ENCODE results near the gene CLCN2. TPM values are rescaled to one million over a fixed set of nuclear protein-coding genes. Genes with fewer than 3 reads are reported as not detected.

The CLCN2 gene
- total RNA-seq, 2 experiments from 2014 or later: 3.0 to 3.6 TPM

DNA sequence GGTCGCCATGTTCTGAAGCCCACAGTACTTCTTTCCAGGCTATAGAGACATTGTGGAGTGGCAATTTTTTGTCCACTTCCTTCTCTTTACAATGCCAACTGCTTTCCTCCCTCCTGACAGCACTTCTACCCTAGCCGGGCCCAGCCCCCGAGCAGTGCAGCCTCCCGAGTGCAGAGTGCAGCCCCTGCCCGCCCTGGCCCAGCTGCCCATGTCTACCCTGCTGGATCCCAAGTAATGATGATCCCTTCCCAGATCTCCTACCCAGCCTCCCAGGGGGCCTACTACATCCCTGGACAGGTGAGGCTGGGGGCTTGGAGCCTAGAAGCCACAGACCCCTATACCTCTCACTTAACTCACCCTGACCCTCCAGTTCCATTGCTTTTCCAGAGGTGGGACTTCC, 44.2 kb downstream of the CLCN2 start:
- Mint-ChIP-seq H3K27ac (no peak overlapping the region), H3K27me3 (no peaks in the 10 kb centered on the region), H3K4me1 (peaks cover 41% of the 10 kb centered on the region), H3K9me3 (no peaks in the 10 kb centered on the region), H3K36me3 (ENCODE audit: low read depth) (peaks cover 40% of the 10 kb centered on the region), H3K4me3 (peak overlapping the region; percentile 83)
- POLR2A ChIA-PET: no interaction called here
- DNase-seq: no peak
- CTCF ChIA-PET: interaction anchor here (3.4 kb wide), 1 partner anchor 10 kb away, joined by 10 read pairs; no protein-coding TSS in a partner anchor

DNA sequence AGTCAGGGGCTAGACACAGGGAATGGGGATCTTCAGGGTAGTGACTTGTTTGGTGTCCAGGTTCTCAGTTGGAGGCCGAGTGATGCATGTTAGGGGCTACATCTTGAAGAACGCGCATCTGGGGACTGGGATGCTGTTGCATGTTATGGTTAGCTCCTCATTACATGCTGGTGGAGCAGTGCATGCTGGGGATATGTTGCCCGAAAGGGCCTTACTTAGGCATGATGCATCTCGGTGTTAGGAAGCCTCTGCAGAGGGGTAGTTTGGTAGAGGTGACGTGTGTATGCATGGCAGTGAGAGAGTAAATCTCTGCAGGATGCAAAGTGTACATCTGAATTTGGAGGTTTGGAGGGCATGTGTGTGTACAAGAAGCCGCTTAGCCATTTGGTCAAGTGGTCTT, 44.6 kb downstream of the CLCN2 start:
- H3K9me3 Mint-ChIP-seq: no peaks in the 10 kb centered on the region
- peaks cover 41% of the 10 kb centered on the region for H3K4me1 Mint-ChIP-seq
- H3K27ac Mint-ChIP-seq: peak overlapping the region; percentile 92
- peak overlapping the region; percentile 83 for H3K4me3 Mint-ChIP-seq
- CTCF ChIA-PET: interaction anchor here (3.4 kb wide), 1 partner anchor 10 kb away, joined by 10 read pairs; no protein-coding TSS in a partner anchor
- DNase-seq: no peak
- POLR2A ChIA-PET: no interaction called here
- peaks cover 39% of the 10 kb centered on the region for H3K36me3 Mint-ChIP-seq (ENCODE audit: low read depth)
- H3K27me3 Mint-ChIP-seq: no peaks in the 10 kb centered on the region

DNA sequence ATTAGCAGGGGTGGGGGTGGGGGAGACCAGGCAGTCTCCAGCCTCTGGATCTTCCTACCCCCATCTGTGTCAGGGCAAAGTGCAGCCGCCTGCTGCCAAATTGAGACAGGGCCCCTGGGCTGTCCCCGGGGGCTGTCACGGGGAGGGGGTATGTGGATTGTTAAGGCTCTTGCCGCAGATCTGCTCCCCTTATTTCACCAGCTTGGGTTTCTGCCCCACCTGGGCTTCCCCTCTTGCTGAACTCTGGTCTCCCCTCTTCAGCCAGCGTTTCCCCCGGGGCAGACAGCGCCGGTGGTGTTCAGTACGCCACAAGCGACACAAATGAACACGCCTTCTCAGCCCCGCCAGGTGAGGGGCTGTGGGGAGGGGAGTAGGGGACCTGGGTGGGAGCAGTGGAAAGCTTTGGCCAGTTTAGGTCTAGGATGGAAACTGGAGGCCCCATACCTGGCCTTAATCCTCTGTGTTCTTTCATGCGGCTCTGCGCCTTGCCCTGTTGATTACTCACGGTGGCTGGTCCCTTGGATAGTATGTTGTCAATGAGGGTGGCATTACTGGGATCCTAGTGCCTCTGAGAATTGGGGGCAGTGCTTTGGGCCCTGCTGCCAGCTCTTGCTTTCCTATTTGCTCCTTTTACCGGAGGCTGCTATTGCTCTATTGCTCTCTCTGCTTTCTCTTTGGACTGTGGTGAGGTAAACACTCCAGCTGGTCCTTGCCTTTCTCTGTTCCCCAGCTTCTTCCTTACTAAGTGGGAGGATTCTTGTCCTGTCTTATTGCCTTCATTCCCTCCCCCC, 45.3 kb downstream of the CLCN2 start:
- ChIA-PET CTCF (interaction anchor here (0.9 to 3.4 kb wide), 4 partner anchors 9 to 19 kb away, joined by 3 to 10 read pairs (median 4); no protein-coding TSS in a partner anchor), POLR2A (interaction anchor here (0.6 kb wide), 1 partner anchor 196 kb away, joined by 3 read pairs; no protein-coding TSS in a partner anchor)
- peaks cover 39% of the 10 kb centered on the region for H3K4me1 Mint-ChIP-seq
- H3K9me3 Mint-ChIP-seq: no peaks in the 10 kb centered on the region
- H3K27ac Mint-ChIP-seq: peak overlapping the region; percentile 92
- no peaks in the 10 kb centered on the region for H3K27me3 Mint-ChIP-seq
- peaks cover 32% of the 10 kb centered on the region for H3K36me3 Mint-ChIP-seq (ENCODE audit: low read depth)
- no peak for DNase-seq
- peak overlapping the region; percentile 83 for H3K4me3 Mint-ChIP-seq

DNA sequence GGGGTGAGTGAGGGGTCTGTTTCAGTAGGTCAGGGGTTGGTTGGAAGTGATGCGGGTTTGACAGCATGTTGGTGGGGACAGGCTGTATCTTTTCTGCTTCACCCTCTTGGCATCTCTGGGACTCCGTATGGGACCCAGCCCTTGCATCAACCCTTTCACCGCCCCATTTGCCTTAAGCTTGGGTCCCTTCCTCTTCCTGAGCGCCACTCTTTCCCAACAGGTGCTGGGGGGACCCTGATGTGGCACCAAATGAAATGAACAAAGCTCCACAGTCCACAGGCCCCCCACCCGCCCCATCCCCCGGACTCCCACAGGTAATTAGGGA, 45.9 kb downstream of the CLCN2 start:
- ChIA-PET POLR2A (interaction anchor here (0.6 kb wide), 1 partner anchor 197 kb away, joined by 3 read pairs; no protein-coding TSS in a partner anchor), CTCF (interaction anchor here (0.9 to 3.4 kb wide), 4 partner anchors 10 to 20 kb away, joined by 3 to 10 read pairs (median 4); no protein-coding TSS in a partner anchor)
- no peaks in the 10 kb centered on the region for H3K9me3 Mint-ChIP-seq
- peak overlapping the region; percentile 83 for H3K4me3 Mint-ChIP-seq
- H3K27ac Mint-ChIP-seq: peak overlapping the region; percentile 92
- peaks cover 27% of the 10 kb centered on the region for H3K36me3 Mint-ChIP-seq (ENCODE audit: low read depth)
- DNase-seq: no peak
- H3K4me1 Mint-ChIP-seq: peaks cover 35% of the 10 kb centered on the region
- H3K27me3 Mint-ChIP-seq: no peaks in the 10 kb centered on the region

DNA sequence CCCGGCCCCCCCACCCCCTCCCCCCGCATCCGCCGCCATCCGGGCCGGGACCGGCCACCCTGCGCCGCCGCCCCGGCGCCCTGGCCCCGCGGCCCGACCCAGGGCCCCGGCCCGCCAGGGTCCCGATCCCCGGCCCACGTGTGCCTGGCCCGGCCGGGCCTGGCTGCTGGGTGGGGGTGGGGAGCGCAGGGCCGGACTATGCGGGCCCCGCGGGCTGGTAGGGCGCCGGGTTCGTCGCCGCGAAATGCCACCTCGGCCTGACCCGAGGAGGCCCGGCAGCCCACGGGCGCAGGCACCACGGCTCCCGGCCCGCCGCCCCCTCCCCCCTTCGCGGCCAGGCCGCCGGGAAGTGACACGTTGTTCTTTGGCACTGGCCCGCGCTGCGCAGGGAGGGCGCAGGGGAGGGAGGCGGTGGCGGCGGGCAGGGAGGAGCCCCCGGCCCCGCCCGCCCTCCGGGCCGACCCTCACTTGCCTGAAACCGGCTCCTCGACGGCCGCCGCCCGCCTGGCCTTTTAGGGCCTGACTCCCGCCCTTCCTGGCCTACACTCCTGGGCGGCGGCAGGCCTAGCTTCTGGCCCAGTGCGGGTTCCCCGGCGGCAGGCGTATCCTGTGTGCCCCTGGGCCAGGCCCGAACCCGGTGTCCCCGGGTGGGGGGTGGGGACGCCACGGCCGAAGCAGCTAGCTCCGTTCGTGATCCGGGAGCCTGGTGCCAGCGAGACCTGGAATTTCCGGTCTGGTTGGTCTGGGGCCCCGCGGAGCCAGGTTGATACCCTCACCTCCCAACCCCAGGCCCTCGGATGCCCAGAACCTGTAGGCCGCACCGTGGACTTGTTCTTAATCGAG, 46.5 kb downstream of the CLCN2 start:
- CTCF ChIA-PET: interaction anchor here (3.4 kb wide), 1 partner anchor 12 kb away, joined by 10 read pairs; no protein-coding TSS in a partner anchor
- peaks cover 29% of the 10 kb centered on the region for H3K36me3 Mint-ChIP-seq (ENCODE audit: low read depth)
- peak overlapping the region; percentile 92 for H3K27ac Mint-ChIP-seq
- peak overlapping the region; percentile 83 for H3K4me3 Mint-ChIP-seq
- no peaks in the 10 kb centered on the region for H3K9me3 Mint-ChIP-seq
- peak; percentile 63 for DNase-seq
- POLR2A ChIA-PET: interaction anchor here (0.6 kb wide), 1 partner anchor 197 kb away, joined by 3 read pairs; no protein-coding TSS in a partner anchor
- peaks cover 35% of the 10 kb centered on the region for H3K4me1 Mint-ChIP-seq
- H3K27me3 Mint-ChIP-seq: no peaks in the 10 kb centered on the region

DNA sequence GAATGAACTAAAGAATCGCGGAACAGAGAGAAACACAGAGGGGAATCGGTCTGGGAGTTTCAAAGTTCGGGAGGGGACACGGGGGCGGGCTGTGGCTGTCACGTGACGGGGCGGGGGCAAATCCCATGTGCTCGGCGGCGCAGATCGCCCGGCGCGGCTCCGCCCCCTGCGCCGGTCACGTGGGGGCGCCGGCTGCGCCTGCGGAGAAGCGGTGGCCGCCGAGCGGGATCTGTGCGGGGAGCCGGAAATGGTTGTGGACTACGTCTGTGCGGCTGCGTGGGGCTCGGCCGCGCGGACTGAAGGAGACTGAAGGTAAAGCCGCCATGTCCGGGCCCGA, 47.1 kb downstream of the CLCN2 start, which contains the start of gene EIF4G1:
TSS of gene EIF4G1 (plus strand) at position 244 of the 337 bp plus-strand sequence. CDS start 1,191 bp downstream, outside the sequence.
- peak; percentile 92 for DNase-seq
- H3K27ac Mint-ChIP-seq: peak within 1 kb of the TSS; percentile 92
- ChIA-PET POLR2A (no interaction called here), CTCF (no interaction called here)
- H3K36me3 Mint-ChIP-seq (ENCODE audit: low read depth): peaks cover 29% of the 10 kb centered on the region
- H3K4me1 Mint-ChIP-seq: peaks cover 30% of the 10 kb centered on the region
- H3K27me3 Mint-ChIP-seq: no peaks in the 10 kb centered on the region
- peak within 1 kb of the TSS; percentile 83 for H3K4me3 Mint-ChIP-seq
- no peaks in the 10 kb centered on the region for H3K9me3 Mint-ChIP-seq

DNA sequence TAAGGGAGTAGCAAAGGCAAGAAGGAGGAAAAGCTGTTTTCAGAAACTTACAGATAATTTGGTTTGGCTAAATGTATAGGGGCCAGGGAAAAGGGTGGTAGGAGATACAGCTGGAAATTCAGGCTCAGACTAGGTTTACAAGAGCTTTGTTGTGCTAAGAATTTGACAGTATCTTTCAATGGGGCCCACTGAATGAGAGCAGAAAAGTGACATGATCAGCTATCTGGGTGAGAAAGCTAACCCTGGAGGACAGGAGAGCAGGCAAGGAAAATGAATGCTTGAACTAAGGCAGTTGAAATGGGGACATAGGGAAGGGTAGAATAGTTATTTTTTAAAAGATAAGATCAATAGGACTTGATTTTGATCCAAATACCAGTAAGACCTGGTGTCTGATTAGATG, 49.8 kb downstream of the CLCN2 start:
- H3K27ac Mint-ChIP-seq: no peak overlapping the region
- H3K4me1 Mint-ChIP-seq: peaks cover 10% of the 10 kb centered on the region
- no peaks in the 10 kb centered on the region for H3K27me3 Mint-ChIP-seq
- CTCF ChIA-PET: interaction anchor here (0.6 to 1.3 kb wide), 3 partner anchors 11 to 467 kb away, joined by 3 to 4 read pairs (median 3); no protein-coding TSS in a partner anchor
- H3K9me3 Mint-ChIP-seq: no peaks in the 10 kb centered on the region
- POLR2A ChIA-PET: no interaction called here
- H3K36me3 Mint-ChIP-seq (ENCODE audit: low read depth): peaks cover 32% of the 10 kb centered on the region
- no peak for DNase-seq
- no peak overlapping the region for H3K4me3 Mint-ChIP-seq

DNA sequence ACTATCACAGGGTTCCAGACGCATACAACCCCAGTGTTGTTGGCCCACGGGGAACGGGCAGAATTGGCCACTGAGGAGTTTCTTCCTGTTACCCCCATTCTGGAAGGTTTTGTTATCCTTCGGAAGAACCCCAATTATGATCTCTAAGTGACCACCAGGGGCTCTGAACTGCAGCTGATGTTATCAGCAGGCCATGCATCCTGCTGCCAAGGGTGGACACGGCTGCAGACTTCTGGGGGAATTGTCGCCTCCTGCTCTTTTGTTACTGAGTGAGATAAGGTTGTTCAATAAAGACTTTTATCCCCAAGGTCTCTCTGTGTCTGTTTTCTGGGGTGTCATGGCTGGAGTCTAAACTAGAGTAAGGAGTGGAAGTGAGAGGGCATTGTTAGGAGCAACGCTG, 52.7 kb downstream of the CLCN2 start:
- peaks cover 49% of the 10 kb centered on the region for H3K36me3 Mint-ChIP-seq (ENCODE audit: low read depth)
- H3K4me3 Mint-ChIP-seq: no peak overlapping the region
- no peaks in the 10 kb centered on the region for H3K27me3 Mint-ChIP-seq
- POLR2A ChIA-PET: no interaction called here
- CTCF ChIA-PET: no interaction called here
- no peaks in the 10 kb centered on the region for H3K9me3 Mint-ChIP-seq
- no peak for DNase-seq
- H3K4me1 Mint-ChIP-seq: peaks cover 6% of the 10 kb centered on the region
- no peak overlapping the region for H3K27ac Mint-ChIP-seq

DNA sequence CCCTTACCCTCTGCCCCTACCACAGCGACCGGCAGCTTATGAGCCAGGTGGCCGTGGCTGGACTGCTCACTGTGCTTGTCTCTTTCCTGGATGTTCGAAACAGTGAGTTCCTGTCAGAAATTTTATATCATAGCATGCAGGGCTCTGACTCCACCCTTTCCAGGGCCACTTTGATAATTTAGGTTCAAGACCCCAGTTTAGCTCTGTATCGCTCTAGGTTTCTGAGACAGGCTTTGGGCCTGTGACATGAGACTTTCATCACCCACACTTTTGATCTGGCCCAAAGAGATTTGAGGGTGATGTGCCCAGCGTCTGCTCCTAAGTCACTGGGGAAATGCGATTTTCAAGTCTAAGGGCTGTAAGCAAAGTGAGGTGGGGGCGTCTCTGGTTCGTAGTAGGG, 53.5 kb downstream of the CLCN2 start:
- no peaks in the 10 kb centered on the region for H3K9me3 Mint-ChIP-seq
- H3K4me1 Mint-ChIP-seq: peaks cover 6% of the 10 kb centered on the region
- ChIA-PET POLR2A (no interaction called here), CTCF (no interaction called here)
- no peak overlapping the region for H3K27ac Mint-ChIP-seq
- H3K4me3 Mint-ChIP-seq: no peak overlapping the region
- DNase-seq: no peak
- H3K27me3 Mint-ChIP-seq: no peaks in the 10 kb centered on the region
- peaks cover 56% of the 10 kb centered on the region for H3K36me3 Mint-ChIP-seq (ENCODE audit: low read depth)

DNA sequence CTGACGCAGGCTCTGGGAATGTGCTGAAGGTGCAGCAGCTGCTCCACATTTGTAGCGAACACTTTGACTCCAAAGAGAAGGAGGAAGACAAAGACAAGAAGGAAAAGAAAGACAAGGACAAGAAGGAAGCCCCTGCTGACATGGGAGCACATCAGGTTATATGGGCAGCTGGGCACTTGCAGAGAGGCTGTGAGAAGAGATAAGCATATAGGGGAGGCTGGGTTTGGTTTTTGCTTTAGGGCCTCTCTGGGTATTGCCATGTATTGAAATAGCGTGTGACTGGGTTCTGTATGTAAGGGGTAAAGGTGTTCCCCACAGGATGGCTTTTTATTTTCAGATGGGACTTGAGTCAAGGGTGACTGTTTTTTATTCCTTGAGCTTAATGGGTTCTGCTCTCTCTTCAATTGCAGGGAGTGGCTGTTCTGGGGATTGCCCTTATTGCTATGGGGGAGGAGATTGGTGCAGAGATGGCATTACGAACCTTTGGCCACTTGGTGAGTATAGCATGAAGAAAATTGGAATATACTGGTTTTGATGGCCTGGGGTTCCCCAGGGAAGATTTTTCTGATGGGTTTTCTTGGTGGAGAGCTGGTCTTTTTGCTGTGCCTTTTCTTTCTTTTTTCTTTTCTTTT, 54.9 kb downstream of the CLCN2 start:
- H3K27ac Mint-ChIP-seq: no peak overlapping the region
- ChIA-PET POLR2A (no interaction called here), CTCF (no interaction called here)
- peaks cover 69% of the 10 kb centered on the region for H3K36me3 Mint-ChIP-seq (ENCODE audit: low read depth)
- no peak for DNase-seq
- H3K27me3 Mint-ChIP-seq: no peaks in the 10 kb centered on the region
- H3K4me1 Mint-ChIP-seq: peaks cover 10% of the 10 kb centered on the region
- H3K9me3 Mint-ChIP-seq: no peaks in the 10 kb centered on the region
- no peak overlapping the region for H3K4me3 Mint-ChIP-seq

DNA sequence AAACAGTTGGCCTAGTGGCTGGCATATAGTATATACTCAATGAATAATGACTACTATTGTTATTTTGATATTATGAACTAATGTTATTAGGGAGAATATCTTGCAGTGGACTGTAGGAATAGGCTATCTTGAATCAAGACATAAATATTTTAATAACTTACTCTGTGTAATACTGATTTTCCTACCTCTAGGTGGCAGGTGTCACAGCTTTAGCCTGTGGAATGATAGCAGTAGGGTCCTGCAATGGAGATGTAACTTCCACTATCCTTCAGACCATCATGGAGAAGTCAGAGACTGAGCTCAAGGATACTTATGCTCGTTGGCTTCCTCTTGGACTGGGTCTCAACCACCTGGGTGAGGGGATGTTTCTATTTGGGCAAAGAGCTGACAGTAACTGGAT, 55.8 kb downstream of the CLCN2 start:
- Mint-ChIP-seq H3K27me3 (no peaks in the 10 kb centered on the region), H3K4me3 (no peak overlapping the region), H3K27ac (no peak overlapping the region), H3K4me1 (peaks cover 14% of the 10 kb centered on the region), H3K36me3 (ENCODE audit: low read depth) (peaks cover 75% of the 10 kb centered on the region), H3K9me3 (no peaks in the 10 kb centered on the region)
- ChIA-PET CTCF (no interaction called here), POLR2A (no interaction called here)
- no peak for DNase-seq

DNA sequence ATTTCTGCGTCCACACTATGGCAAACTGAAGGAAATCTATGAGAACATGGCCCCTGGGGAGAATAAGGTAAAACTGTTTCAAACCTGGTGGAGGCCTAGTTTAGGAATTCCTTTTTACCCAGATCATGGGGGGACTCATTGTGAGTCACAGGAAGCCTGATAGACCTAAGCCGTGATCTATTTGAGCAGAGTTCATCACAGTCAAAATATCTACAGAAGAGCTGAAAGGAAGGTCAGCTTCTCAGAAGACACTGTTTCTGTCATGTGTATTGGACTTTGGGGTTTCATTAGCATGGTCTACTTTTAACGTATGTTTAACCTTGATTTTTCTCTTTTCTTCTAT, 61.1 kb downstream of the CLCN2 start:
- no peaks in the 10 kb centered on the region for H3K27me3 Mint-ChIP-seq
- peak overlapping the region; percentile 95 for H3K4me3 Mint-ChIP-seq
- H3K27ac Mint-ChIP-seq: no peak overlapping the region
- peaks cover 47% of the 10 kb centered on the region for H3K36me3 Mint-ChIP-seq (ENCODE audit: low read depth)
- H3K4me1 Mint-ChIP-seq: peaks cover 33% of the 10 kb centered on the region
- H3K9me3 Mint-ChIP-seq: no peaks in the 10 kb centered on the region
- no peak for DNase-seq
- ChIA-PET POLR2A (no interaction called here), CTCF (interaction anchor here (0.9 kb wide), 2 partner anchors 11 to 19 kb away, joined by 3 to 5 read pairs; no protein-coding TSS in a partner anchor)

All from activated CD4-positive, alpha-beta T cell treated with anti-CD3 and anti-CD28 coated beads, Interleukin-2, amount 10 ng/mL, durations not matched to agents 7 days and 5 days (primary cell).